Activated CD4-positive, alpha-beta T cell treated with anti-CD3 and anti-CD28 coated beads, Interleukin-2, amount 50 U/mL, for 1 hour (primary cell): ENCODE measurements around the gene SLC49A4.

Experiments used
- DNase-seq: peaks from one replicate; pipeline ENCODE4 v3.0.0-alpha.2; 2020

Gene SLC49A4

DNA sequence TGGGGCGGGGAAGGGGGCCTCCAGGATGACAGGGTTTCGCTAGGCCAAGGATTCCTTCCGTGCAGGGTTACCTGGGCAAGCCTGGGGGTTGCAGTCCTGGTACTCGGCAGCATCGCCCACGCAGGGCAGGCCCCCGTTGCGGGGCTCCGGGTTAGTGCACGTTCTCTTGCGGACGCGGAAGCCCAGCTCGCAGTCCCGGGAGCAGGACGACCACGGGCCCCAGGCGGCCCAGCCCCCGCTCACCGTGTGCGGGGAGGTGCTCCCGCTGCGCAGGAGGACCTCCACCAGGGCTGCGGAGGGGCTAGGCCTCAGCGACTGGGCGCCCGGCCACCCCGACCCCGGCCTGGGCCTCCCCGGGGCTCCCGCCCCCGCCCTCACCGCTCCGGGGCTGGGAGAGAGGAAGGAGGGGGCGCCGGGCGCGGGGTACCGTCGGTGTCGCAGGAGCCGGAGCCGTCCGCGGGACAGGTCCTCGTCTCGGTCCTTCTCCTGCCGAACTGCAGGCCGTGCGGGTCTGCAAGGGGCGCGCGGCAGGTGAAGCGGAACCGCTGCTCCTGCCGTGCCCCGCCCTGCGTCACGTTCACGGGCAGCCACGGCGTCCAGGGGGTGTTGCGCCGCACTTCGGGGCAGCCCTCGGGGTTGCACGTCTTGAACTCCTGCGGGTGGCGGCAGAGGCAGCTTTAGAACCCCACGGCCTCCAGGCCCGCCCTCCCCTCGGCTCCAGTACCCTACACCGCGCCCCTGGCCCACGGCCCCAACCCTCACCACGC, 118.1 kb downstream of the SLC49A4 start:
- DNase-seq, result no peak

DNA sequence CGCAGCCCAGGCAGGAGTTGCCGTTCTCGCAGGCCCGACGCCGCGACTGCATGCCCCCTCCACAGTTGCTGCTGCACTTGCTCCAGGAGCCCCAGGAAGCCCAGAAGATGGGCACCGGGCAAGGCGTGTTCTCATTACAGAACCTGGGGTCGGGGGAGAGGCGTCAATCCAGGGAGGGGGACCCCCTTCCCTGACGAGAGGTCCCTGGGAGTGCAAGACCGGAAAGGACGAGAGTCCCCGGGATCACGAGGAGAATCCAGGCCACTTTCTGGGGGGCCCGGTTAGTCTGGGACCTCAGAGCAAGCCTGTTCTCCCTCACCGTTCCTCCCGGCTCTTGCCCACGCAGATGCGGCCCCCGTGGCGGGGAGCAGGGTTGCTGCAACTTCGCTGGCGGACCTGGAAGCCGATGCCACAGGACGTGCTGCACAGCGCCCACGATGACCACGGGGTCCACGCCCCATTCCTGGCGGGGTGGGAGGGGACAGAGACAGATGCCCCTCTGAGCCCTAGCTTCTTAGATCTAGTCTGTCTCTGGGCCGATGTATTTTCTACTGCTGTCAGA, 118.8 kb downstream of the SLC49A4 start:
- DNase-seq, result no peak

DNA sequence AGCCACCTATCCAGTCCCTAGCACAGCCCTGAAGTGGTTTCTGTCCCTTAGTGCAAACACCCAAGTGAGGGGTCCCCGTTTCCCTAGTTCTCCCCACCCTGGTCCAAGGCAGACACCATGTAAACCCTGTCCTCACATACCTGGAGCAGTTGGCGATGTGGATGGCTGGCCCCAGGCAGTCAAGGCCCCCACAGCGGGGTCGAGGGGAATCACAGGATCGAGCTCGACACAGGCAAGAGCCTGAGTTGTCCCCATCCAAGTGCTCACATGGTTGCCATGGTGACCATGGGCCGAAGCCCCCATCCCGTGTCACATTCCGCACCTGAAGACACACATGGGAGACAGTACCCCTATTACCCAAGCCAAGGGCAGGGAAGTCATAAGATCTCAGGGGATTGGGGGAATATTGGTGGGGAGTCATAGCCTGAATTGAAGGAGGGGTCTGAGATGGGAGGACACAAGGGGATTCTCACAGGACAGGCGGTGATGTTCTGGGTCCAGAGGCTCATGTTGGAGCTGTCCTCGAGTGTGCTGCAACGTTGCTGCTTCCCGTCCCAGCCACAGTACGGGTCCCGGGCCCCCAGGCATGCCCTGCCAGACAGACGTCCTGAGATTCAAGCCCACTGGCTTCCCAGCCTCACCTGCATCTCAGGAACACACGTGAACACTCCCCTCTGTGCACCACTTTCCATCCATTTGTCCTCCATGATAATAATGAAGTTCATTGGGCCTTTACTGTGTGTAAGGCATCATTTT, 120.6 kb downstream of the SLC49A4 start:
- no peak for DNase-seq

DNA sequence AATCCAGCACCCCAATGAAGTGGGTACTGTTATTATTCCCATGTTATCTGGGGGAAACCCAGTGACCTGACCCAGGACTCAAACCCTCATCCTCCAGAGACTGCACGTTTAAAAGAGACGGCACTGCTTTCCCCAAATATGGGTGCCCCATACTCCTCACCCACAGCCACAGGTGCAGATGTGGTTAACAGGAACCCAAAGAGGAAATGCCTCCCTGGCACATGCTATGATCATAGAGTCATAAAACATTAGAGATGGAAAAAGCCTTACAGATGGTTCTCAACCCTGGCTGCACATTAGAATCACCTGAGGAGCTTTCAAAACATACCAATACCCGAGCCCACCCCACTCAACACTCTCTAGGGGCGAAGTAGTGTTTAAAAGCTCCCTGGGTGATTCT, 121.2 kb downstream of the SLC49A4 start:
- no peak for DNase-seq

DNA sequence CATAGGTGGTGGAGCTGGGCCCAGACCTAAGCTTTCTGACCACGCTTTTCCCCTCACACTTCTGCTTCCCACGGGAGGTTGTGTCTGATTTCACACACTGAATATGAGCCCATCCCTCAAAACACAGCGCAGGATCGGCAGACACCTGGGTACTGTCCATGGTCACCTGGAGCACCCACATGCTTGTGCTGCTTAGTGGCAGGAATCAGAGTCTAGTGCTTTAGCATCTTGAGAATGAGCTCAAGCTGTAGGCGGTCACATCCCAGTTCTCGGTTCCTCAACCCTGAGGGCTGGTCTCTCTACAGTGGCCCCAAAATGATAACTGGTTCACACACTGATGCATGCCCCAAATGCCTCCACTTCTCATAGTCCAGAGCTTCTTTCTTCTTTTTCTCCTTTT, 121.7 kb downstream of the SLC49A4 start:
- DNase-seq, result no peak

DNA sequence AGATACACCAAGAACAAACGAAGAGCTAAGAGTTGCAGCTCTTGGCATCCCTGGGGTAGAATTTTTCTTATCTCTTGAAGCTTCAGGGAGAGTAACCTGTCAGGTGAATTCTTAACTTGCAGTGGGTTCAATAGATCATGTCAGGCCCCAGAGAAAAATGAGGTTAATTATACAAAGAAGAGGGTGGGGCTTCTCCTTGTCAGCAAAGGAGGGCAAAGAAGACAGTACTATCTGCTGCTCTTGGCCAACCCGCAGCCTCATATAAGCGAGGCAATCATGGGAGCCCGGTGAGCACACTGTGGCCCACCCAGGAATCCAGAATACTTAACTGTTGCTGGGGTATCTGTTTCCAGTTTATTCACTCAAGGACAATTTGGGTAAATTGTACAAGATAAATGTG, 122.5 kb downstream of the SLC49A4 start:
- DNase-seq, result no peak

DNA sequence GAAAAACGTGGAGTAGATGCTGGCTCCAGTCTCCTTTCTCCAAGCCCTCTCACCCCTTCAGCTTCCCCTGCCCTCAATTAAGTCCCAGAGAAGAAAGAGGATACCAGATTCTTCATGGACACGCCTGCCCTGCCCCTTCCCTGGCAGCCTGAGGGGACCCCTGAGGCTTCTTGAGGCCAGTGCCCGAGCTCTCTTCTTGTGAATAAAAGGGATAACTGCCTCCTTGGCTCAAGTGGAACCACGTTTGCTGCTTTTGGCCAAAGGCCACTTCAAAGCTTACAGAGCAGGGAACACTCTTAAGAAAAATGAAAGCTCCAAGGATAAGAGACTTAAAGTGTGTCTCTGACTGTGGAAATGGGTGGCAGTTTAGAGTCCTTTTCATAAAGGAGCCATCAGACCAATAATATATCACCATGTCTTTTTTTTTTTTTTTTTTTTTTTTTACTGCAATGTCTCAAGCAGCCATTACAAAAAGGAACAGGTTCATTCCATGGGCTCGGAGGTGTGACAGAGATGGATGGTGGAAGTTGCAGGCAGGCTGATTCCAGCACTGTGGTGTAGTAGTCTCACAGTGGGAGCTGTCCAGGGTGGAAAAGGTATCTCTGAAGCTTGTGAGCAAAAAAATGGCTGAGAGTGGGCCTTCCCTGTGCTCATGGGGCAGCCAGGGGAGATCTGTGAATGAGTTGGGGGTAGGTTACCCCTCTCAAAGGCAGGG, 123.9 kb downstream of the SLC49A4 start:
- DNase-seq, result no peak

DNA sequence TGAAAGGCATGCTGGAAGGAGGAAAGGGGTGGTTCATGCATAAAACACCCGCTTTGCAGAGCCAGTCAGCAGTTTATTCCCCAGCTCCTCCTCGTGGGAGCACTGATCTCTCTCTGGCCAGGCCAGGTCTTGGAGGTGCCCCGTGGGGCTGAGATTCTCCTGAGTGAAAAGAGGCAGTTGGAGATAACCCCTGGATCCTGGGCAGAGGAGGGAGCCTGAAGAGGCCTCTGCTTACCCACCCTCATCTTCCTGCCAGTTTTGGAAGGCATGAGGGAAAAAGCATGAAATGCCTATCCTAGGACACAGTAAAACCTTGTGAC, 124.4 kb downstream of the SLC49A4 start:
- DNase-seq, result no peak

DNA sequence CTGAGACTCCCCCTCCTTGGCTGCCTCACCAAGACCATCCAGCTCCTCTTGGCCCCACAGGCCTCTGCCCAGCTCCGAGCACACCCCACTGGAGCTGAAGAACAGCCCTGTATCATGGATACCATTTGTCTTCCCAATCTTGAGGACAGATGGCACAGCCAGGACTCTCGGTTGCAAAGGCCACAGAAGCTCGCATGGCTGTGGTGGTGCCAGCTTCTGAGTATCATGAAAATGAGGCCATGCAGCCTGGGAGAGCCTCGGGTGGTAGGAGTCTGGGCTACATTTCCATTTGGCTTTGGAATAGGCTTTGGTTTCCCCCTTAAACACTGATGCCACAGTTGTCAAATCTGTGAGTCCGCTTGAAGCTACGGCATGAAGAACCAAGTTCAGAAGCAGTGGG, 126.1 kb downstream of the SLC49A4 start:
- no peak for DNase-seq

DNA sequence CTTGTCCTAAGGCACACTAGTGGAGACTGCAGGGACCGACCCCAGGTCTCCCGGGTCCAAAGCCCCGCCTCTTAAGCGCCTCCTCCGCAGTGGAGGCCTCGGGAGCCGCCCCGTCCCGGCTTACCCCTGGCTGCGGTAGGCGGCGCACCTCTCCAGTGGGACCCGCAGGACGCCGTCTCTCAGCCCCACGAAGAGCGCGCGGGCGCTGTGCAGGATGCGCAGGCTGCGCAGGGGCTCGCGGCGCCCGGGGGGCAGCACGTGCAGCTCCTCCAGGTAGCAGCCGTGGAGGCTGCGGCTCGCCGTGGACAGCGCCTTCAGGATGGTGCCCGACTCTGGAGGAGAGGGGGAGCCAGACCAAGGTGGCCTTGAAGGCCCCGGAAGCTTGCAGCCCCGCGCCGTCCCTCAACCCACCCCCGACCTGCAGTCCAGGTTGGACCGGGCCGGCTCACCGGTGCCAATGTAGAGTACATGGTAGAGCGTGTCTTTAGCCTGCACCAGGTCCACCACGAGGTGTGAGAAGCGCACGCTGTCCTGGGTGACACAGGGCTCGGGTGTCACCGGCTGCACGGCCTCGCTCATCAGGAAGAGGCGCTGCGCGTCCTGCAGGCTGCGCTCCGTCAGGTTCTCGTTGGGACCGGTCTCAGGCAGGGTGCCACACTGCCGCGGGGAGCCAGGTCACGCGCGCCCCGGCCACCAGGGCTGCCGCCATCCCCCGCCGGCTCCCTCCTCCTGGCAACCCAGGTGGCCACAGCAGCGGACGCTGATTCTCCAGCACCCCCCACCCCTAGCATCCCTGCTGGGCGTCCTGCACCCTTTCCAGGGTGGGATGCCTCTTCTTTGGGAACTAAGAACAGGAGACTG, 127.2 kb downstream of the SLC49A4 start:
- no peak for DNase-seq

DNA sequence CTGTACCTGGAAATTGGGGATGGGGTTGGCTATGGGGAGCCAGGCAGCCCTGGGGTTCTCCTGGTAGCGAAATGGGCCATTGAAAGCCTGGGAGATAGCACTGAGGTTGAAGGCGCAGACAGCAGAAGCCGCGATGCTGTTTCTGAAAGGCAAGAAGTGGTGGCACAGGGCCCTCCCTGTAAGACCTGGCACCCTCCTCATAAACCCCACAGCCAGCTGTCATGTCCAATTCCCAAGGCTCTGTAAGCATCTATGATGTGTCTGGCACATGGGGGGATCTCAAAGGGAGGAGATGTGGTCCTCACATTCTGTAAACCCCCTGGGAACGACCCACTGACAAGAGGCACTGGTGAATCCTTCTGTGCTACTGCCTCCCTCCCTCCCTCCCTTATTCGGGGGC, 128.7 kb downstream of the SLC49A4 start:
- no peak for DNase-seq

DNA sequence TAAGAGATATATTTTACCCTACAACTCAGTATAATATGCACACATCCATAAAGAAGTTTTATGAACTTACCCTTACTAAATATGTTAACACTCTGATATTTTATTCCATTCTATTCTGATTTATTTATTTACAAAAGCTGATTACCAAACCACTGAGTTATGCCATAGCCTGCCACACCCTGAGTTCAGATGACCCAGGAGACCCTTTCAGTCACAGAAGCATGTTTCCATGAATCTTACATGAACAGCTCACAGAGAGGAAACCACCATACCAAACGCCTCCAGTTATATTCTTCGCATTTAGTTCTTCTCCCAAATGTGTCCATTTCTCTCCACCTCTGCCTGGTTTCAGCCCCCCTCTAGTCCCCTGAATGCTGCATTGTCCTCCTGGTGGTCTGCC, 129.2 kb downstream of the SLC49A4 start:
- DNase-seq, result no peak

DNA sequence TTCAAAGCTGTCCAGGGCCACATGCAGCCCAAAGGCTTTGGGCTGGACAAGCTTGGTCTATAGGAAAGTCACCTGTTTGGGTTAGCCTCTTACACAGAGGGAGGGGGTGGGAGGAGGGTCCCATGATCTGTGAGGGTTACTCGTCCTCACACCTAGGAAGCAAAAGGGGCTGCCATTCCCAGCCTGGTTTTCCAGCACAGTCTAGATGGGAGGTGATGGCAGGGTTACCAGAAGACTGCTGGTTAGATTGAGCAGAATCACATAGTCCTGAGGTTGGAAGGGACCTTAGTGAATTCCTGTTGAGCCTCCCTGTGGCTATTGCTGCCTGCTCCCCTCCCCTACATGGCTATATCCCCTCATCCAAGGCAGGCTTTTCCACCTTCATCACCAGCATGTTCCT, 130.9 kb downstream of the SLC49A4 start:
- no peak for DNase-seq

DNA sequence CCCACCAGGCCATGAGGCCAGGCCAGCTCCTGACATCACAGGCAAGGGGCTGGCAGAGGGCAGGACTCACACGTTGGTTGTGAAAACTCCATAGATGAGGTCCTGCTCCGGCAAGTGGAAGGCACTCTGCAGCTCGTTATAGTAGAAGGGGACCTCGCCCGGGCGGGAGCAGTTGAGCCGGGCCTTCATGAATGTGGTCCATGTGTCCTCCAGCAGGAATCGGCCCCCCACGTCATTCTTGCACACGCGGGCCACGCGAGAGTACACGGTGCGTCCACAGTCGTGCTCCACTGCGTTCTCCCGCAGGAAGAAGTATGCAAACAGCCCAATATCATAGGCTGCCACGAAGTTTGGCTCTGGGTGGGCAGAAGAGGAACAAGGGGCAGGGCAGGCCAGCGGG, 131.5 kb downstream of the SLC49A4 start:
- DNase-seq, result no peak

DNA sequence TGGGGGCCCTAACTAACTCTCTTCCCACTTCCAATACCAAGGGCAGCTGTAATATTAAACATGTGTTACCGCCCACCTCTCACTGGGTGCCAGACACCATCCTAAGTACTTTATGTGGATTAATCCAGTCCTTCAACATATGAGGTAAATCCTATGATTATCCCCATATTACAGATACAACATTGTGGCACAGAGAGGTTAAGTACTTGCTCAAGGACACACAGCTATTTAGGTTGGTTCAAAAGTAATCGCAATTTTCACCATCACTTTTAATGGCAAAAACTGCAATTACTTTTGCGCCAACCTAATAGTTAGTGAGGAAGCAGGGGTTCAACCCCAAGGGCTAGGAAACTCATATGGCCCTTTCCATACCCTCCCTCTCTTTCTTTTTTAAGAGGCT, 131.9 kb downstream of the SLC49A4 start:
- no peak for DNase-seq

DNA sequence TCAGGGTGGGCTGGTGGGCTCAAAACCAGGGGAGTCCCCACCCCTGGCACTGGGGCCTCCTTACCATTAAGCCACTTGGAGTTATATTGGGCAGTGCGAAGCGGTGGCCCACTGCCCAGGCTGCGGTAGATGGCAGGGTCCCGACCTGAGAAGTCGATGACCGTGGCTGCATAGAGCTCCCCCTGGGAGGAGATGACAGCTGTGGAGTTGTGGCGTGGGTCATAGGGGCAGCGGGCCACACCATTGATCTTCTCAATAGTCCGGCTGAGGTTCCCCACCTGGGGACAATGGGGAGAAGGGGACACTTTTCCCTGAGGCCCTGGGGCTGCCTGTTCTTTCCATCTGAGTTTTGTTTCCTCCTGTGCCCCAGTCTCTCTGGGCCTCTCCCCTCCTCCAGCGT, 132.9 kb downstream of the SLC49A4 start:
- no peak for DNase-seq

DNA sequence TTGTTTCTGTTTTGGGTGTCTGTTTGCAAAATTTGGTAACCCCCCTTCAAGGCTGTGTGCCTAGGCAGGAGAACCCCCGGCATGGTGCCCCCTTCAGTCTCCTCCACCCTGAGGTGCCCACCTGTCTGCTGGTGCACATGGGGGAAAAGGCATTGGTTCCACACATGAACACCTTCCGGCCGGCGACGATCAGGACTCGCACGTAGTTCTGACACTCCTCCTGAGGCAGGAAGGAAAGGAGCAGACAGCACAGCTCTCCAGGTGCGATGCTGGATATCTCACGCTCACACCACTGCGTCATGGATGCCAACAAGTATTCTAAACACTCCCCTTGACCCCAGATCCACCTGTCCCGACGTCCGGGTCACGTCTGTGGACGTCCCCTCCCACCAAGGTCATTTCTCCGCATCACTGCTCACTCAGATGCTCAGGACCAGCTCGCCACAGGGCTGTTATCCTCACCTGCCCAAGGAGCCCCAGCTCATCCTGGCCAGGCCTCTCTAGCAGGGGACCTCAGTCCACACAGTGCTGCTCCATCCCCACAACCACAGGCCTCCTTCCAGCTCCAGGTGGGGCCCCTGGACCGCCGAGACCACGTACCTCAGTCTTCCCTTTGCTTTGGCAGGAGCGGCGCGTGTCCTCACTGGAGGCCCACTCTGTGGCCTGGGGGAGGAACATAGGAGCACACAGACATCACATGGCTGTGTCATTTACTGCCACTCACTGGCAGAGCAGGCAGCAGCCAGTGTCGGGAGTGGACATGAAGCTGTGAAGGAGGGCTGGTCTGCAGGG, 133.7 kb downstream of the SLC49A4 start:
- no peak for DNase-seq

DNA sequence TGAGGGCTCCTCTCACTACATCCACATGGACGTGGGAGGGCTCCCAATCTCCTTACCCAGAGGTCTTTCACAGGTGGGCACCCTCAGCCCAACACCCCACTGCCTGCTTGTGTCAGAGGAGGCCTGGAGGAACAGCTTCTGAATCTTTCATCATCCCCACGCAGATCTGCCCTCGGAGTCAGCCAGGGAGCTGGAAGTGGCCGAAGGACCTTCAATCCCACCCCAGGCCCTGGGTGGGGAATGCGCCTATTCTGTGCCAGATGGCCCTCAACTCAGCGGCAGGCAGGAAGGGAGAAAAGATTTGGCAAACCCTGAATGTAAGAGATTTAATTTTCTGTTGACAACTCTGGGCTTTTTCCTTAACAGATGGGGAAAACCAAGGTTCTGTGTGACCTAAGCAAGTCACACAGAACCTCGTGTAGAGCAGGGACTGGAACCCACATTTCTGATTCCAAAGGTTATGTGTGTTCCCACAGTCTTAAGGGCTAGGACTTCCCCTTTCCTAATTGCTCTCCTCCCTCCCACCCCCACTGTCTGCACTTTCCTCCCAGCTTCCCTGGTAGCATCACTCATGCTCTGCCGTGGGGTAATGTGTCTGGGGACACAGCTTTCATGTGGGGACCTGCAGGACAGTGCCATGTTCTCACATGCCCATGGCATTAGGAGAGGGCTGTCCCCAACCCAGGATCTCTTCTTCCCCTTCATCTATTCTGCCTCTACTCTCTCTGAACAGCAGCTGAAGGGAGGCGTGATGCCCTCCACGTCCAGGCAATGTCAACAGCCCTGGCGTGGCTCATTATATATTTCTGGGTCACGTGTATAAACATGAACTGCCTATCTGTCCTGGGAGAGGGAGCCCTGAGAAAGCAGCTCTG, 134.6 kb downstream of the SLC49A4 start:
- no peak for DNase-seq

DNA sequence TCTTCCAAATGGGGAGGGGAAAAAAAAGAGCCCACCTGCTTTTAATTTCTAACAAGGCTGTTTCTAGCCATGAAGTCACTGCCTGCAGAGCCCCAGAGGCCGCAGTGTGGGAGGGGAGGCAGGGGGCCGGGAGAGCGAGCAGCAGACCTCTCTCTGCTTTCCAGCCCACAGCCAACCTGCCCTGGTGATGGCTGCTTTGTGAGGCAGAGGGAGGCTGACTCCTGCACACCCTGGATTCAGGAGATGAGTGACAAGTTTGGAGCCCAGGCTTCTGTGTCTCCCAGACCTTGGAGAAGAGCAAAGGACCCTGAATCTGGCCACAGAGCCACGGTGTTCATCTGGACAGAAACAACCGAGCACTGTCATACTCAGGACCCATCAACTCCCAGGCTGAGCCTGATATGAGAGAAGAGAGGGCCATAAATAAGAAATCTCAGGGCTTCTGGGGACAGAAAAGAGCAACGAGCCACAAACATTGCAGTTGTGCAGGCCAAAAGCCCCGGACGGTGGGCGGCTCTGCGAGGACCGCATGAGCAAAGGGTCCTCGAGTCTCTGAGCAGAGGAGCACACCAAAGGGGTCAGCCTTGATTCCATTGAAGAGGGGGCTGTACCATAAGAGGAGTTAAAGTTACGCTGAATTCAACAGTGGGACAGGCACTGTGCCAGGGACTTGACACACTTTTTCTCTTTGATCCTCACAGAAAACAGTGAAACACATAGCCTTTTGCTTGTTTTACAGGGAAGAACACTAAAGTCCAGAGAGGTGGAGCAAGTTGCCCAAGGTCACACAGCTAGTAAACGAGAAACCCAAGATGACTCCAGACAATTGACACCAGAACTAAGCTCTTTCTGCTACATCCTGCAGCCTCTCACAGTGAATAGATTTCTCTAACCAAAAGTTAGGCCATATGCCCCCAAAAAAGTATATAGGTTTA, 135.5 kb downstream of the SLC49A4 start:
- no peak for DNase-seq
